ENCODE data around the gene CREB3L4. TPM values are rescaled to one million over a fixed set of nuclear protein-coding genes. Genes with fewer than 3 reads are reported as not detected.

The CREB3L4 gene
- total and polyA plus RNA-seq, 2 of the 13 experiments (the other 11 are each of a cell fraction or from before 2014, with no cell fraction given) = 9.9 to 18.7 TPM

DNA sequence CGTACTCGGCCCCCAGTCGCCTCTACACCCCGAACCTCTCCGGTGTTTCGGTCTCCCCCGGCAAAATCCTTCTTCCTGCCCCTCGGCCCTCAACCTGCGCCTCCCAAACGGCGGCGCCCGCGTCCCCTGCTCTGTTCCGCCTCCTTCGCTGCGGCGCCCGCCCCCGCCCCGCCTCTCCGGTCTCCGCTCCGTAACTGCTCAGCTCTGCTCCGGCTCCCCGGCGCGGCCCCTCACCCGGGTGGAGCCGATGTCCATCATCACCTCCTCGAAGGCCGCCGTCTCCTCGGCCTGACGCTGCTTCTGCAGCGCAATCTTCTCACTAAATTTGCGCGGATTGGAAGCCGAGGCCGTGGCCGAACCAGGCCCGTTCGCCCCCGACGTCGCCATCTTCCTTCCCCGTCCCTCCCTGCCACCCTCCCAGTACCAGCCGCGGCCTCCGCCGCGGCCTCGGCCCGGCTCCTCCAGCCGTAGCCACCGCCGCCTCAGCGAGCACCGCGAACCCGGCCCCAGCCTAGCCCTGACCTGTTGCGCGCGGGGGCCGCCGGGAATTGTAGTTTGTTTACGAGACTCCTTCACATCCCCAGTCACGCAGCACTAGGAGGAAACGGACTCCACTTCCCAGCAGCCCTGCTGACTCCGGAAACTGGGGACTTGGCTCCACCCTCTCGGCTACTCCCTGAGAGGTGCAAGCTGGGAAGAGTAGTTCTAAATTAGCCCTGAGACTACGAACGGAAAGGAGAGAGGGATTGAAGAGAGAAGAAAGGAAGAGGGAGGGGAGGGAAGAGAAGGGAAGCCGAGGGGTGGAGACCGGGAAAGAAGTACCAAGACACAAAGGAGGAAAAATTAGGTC is 9.4 kb upstream of the CREB3L4 start, which contains the start of gene CRTC2 (continued):
- peak; percentile 65 for TF ChIP-seq MYC (CRISPR knock-in tag; IDR thresholded peaks at IDR 0.05; ENCODE audit: borderline replicate concordance)
- no peak for TF ChIP-seq SMAD9 (CRISPR knock-in tag; IDR thresholded peaks at IDR 0.05)
- TF ChIP-seq ZNF781 (CRISPR knock-in tag; IDR thresholded peaks at IDR 0.05; ENCODE audit: borderline replicate concordance, not compliant biosample characterization) = no peak
- TF ChIP-seq, protein P1, sequence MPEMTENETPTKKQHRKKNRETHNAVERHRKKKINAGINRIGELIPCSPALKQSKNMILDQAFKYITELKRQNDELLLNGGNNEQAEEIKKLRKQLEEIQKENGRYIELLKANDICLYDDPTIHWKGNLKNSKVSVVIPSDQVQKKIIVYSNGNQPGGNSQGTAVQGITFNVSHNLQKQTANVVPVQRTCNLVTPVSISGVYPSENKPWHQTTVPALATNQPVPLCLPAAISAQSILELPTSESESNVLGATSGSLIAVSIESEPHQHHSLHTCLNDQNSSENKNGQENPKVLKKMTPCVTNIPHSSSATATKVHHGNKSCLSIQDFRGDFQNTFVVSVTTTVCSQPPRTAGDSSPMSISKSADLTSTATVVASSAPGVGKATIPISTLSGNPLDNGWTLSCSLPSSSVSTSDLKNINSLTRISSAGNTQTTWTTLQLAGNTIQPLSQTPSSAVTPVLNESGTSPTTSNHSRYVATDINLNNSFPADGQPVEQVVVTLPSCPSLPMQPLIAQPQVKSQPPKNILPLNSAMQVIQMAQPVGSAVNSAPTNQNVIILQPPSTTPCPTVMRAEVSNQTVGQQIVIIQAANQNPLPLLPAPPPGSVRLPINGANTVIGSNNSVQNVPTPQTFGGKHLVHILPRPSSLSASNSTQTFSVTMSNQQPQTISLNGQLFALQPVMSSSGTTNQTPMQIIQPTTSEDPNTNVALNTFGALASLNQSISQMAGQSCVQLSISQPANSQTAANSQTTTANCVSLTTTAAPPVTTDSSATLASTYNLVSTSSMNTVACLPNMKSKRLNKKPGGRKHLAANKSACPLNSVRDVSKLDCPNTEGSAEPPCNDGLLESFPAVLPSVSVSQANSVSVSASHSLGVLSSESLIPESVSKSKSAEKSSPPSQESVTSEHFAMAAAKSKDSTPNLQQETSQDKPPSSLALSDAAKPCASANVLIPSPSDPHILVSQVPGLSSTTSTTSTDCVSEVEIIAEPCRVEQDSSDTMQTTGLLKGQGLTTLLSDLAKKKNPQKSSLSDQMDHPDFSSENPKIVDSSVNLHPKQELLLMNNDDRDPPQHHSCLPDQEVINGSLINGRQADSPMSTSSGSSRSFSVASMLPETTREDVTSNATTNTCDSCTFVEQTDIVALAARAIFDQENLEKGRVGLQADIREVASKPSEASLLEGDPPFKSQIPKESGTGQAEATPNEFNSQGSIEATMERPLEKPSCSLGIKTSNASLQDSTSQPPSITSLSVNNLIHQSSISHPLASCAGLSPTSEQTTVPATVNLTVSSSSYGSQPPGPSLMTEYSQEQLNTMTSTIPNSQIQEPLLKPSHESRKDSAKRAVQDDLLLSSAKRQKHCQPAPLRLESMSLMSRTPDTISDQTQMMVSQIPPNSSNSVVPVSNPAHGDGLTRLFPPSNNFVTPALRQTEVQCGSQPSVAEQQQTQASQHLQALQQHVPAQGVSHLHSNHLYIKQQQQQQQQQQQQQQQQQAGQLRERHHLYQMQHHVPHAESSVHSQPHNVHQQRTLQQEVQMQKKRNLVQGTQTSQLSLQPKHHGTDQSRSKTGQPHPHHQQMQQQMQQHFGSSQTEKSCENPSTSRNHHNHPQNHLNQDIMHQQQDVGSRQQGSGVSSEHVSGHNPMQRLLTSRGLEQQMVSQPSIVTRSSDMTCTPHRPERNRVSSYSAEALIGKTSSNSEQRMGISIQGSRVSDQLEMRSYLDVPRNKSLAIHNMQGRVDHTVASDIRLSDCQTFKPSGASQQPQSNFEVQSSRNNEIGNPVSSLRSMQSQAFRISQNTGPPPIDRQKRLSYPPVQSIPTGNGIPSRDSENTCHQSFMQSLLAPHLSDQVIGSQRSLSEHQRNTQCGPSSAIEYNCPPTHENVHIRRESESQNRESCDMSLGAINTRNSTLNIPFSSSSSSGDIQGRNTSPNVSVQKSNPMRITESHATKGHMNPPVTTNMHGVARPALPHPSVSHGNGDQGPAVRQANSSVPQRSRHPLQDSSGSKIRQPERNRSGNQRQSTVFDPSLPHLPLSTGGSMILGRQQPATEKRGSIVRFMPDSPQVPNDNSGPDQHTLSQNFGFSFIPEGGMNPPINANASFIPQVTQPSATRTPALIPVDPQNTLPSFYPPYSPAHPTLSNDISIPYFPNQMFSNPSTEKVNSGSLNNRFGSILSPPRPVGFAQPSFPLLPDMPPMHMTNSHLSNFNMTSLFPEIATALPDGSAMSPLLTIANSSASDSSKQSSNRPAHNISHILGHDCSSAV (CRISPR knock-in tag; IDR thresholded peaks at IDR 0.05; ENCODE audit: borderline replicate concordance) = no peak
- TF ChIP-seq, protein P2, sequence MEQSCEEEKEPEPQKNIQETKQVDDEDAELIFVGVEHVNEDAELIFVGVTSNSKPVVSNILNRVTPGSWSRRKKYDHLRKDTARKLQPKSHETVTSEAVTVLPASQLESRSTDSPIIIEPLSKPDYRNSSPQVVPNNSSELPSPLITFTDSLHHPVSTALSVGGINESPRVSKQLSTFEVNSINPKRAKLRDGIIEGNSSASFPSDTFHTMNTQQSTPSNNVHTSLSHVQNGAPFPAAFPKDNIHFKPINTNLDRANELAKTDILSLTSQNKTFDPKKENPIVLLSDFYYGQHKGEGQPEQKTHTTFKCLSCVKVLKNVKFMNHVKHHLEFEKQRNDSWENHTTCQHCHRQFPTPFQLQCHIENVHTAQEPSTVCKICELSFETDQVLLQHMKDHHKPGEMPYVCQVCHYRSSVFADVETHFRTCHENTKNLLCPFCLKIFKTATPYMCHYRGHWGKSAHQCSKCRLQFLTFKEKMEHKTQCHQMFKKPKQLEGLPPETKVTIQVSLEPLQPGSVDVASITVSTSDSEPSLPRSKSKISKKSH (CRISPR knock-in tag; IDR thresholded peaks at IDR 0.05; ENCODE audit: borderline replicate concordance) = no peak
- TF ChIP-seq ATF1 (CRISPR knock-in tag; IDR thresholded peaks at IDR 0.05) = no peak
- TF ChIP-seq, protein P3, sequence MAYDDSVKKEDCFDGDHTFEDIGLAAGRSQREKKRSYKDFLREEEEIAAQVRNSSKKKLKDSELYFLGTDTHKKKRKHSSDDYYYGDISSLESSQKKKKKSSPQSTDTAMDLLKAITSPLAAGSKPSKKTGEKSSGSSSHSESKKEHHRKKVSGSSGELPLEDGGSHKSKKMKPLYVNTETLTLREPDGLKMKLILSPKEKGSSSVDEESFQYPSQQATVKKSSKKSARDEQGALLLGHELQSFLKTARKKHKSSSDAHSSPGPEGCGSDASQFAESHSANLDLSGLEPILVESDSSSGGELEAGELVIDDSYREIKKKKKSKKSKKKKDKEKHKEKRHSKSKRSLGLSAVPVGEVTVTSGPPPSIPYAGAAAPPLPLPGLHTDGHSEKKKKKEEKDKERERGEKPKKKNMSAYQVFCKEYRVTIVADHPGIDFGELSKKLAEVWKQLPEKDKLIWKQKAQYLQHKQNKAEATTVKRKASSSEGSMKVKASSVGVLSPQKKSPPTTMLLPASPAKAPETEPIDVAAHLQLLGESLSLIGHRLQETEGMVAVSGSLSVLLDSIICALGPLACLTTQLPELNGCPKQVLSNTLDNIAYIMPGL (CRISPR knock-in tag; IDR thresholded peaks at IDR 0.05; ENCODE audit: borderline replicate concordance in 1 of 2, low read depth in 1 of 2) = peak; percentile 77 to 90
- TF ChIP-seq CBX5 (CRISPR knock-in tag; IDR thresholded peaks at IDR 0.05; ENCODE audit: borderline replicate concordance) = no peak
- TF ChIP-seq ZNF343 (CRISPR knock-in tag; IDR thresholded peaks at IDR 0.05) = no peak
- TF ChIP-seq AKAP8 (CRISPR knock-in tag; IDR thresholded peaks at IDR 0.05) = peak; percentile 83
- TF ChIP-seq CBX1 (IDR thresholded peaks at IDR 0.05; ENCODE audit: low read depth) = peak; percentile 21
- no peak for TF ChIP-seq ZNF24 (IDR thresholded peaks at IDR 0.05)
- TF ChIP-seq ZNF782 (CRISPR knock-in tag; IDR thresholded peaks at IDR 0.05; ENCODE audit: borderline replicate concordance) = no peak

All from HepG2 (cell line).